Astrocyte (in vitro differentiated cells and primary cell): ENCODE data around the gene ADNP. TPM values are rescaled to one million over a fixed set of nuclear protein-coding genes. Genes with fewer than 3 reads are reported as not detected.

Experiments used
- DNase-seq: peaks from one replicate; pipeline ENCODE4 v3.0.0-alpha.2; 2010; ENCODE audit warnings: low read depth
- FAIRE-seq: peaks from 2 replicates; lab custom pipeline; 2011; peaks lifted over from hg19 to GRCh38; lab: Jason Lieb, UNC
- H2AFZ ChIP-seq: 2 replicates; pipeline ENCODE4 v1.6.0; 2012; ENCODE audit warnings: low read depth, low read length, inconsistent platforms
- H3K27ac ChIP-seq: 2 replicates; pipeline ENCODE4 v1.5.1; 2011; ENCODE audit warnings: low read depth, low read length, inconsistent platforms
- H3K27me3 ChIP-seq: 2 replicates; pipeline ENCODE4 v1.6.0; 2011; ENCODE audit warnings: low read length, inconsistent platforms; ENCODE audit not compliant: insufficient read depth
- H3K36me3 ChIP-seq: 2 replicates; pipeline ENCODE4 v1.5.1; 2011; ENCODE audit warnings: low read length, inconsistent platforms; ENCODE audit not compliant: insufficient read depth
- H3K4me1 ChIP-seq: 2 replicates; pipeline ENCODE4 v1.5.1; 2011; ENCODE audit warnings: low read length, inconsistent platforms; ENCODE audit not compliant: insufficient read depth
- H3K4me2 ChIP-seq: 2 replicates; pipeline ENCODE4 v1.6.0; 2012; ENCODE audit warnings: low read length, inconsistent platforms
- H3K4me3 ChIP-seq: 2 replicates; pipeline ENCODE4 v1.5.1; 2011; ENCODE audit warnings: low read depth, mild to moderate bottlenecking, low read length, inconsistent platforms; ENCODE audit not compliant: insufficient read depth
- H3K79me2 ChIP-seq: 2 replicates; pipeline ENCODE4 v1.6.0; 2012; ENCODE audit warnings: mild to moderate bottlenecking, low read length, inconsistent platforms; ENCODE audit not compliant: insufficient read depth
- H3K9ac ChIP-seq: 2 replicates; pipeline ENCODE4 v1.6.0; 2012; ENCODE audit warnings: mild to moderate bottlenecking, low read length, inconsistent platforms
- H3K9me3 ChIP-seq: 2 replicates; pipeline ENCODE4 v1.5.1; 2012; ENCODE audit warnings: low read depth, mild to moderate bottlenecking, low read length, inconsistent platforms; ENCODE audit not compliant: insufficient read depth
- H4K20me1 ChIP-seq: 2 replicates; pipeline ENCODE4 v1.6.0; 2012; ENCODE audit warnings: low read length, inconsistent platforms; ENCODE audit not compliant: insufficient read depth
- H3K27ac Mint-ChIP-seq: one replicate; pipeline ENCODE4 v1.8.0; 2021; ENCODE audit warnings: mild to moderate bottlenecking, mixed read lengths; ENCODE audit not compliant: unreplicated experiment
- H3K27me3 Mint-ChIP-seq: one replicate; pipeline ENCODE4 v1.8.0; 2021; ENCODE audit warnings: low read depth, mixed read lengths; ENCODE audit not compliant: unreplicated experiment
- H3K36me3 Mint-ChIP-seq: one replicate; pipeline ENCODE4 v1.8.0; 2021; ENCODE audit warnings: low read depth, mixed read lengths; ENCODE audit not compliant: unreplicated experiment
- H3K4me1 Mint-ChIP-seq: one replicate; pipeline ENCODE4 v1.8.0; 2021; ENCODE audit warnings: low read depth, mixed read lengths; ENCODE audit not compliant: unreplicated experiment
- H3K4me3 Mint-ChIP-seq: one replicate; pipeline ENCODE4 v1.8.0; 2021; ENCODE audit warnings: mild to moderate bottlenecking, moderate library complexity, mixed read lengths; ENCODE audit not compliant: unreplicated experiment
- H3K9me3 Mint-ChIP-seq: one replicate; pipeline ENCODE4 v1.8.0; 2021; ENCODE audit warnings: mild to moderate bottlenecking, mixed read lengths; ENCODE audit not compliant: unreplicated experiment
- CTCF ChIP-seq: IDR thresholded peaks from 2 replicates; pipeline ENCODE4 v1.5.1; 2011; ENCODE audit warnings: low read depth, mild to moderate bottlenecking, inconsistent platforms, low read length, moderate library complexity; ENCODE audit not compliant: insufficient read depth
- EZH2 ChIP-seq: IDR thresholded peaks from 2 replicates; pipeline ENCODE4 v1.6.1; 2012; ENCODE audit warnings: mild to moderate bottlenecking, low read length, inconsistent platforms; ENCODE audit not compliant: insufficient read depth
- total RNA-seq: library from RNA; stranded (reverse); gene quantifications from 2 replicates; pipeline ENCODE4 v1.2.1, GENCODE V29; 2021

ADNP gene
- total RNA-seq, 1 donor from 2014 or later = 72.1 TPM

- H3K36me3 ChIP-seq = peaks cover 39% of the 10 kb centered on the region
- no peaks in the 10 kb centered on the region for H3K27me3 ChIP-seq
- H2AFZ ChIP-seq = no peak overlapping the region
- no peak overlapping the region for H3K9ac ChIP-seq
- no peaks in the 10 kb centered on the region for H3K9me3 ChIP-seq
- Mint-ChIP-seq H3K36me3 (peaks cover 7% of the 10 kb centered on the region), H3K27ac (no peak overlapping the region), H3K4me1 (peaks cover 4% of the 10 kb centered on the region), H3K27me3 (no peaks in the 10 kb centered on the region), H3K9me3 (no peaks in the 10 kb centered on the region), H3K4me3 (no peak overlapping the region)
- no peak for TF ChIP-seq EZH2
- no peak for TF ChIP-seq CTCF
- peaks cover 100% of the 10 kb centered on the region for H3K79me2 ChIP-seq
- H3K4me2 ChIP-seq = no peak overlapping the region
- FAIRE-seq (no peak), DNase-seq (no peak)
- peaks cover 90% of the 10 kb centered on the region for H4K20me1 ChIP-seq
- H3K4me3 ChIP-seq = no peak overlapping the region
- no peaks in the 10 kb centered on the region for H3K4me1 ChIP-seq
- H3K27ac ChIP-seq = no peak overlapping the region
Measured at GRCh38 chr20:50903353-50904051, 27.7 kb downstream of the ADNP start.

- H3K4me2 ChIP-seq = no peak overlapping the region
- DNase-seq = no peak
- no peak for TF ChIP-seq CTCF
- TF ChIP-seq EZH2 = no peak
- no peak overlapping the region for H3K4me3 ChIP-seq
- H3K4me1 ChIP-seq = no peaks in the 10 kb centered on the region
- no peak overlapping the region for H3K9ac ChIP-seq
- H3K79me2 ChIP-seq = peaks cover 98% of the 10 kb centered on the region
- no peak overlapping the region for H3K27ac ChIP-seq
- H4K20me1 ChIP-seq = peaks cover 88% of the 10 kb centered on the region
- no peak overlapping the region for H3K4me3 Mint-ChIP-seq
- H3K4me1 Mint-ChIP-seq = peaks cover 7% of the 10 kb centered on the region
- FAIRE-seq = no peak
- H3K36me3 ChIP-seq = peaks cover 57% of the 10 kb centered on the region
- H3K36me3 Mint-ChIP-seq = peaks cover 23% of the 10 kb centered on the region
- no peaks in the 10 kb centered on the region for H3K27me3 Mint-ChIP-seq
- no peak overlapping the region for H2AFZ ChIP-seq
- H3K9me3 Mint-ChIP-seq = no peaks in the 10 kb centered on the region
- no peaks in the 10 kb centered on the region for H3K9me3 ChIP-seq
- H3K27ac Mint-ChIP-seq = peak overlapping the region; percentile 12
- no peaks in the 10 kb centered on the region for H3K27me3 ChIP-seq
Measured at GRCh38 chr20:50901301-50901700, 29.9 kb downstream of the ADNP start.

GRCh38 chr20:50900261-50900660 is 31.0 kb downstream of the ADNP start:
- H2AFZ ChIP-seq = no peak overlapping the region
- Mint-ChIP-seq H3K4me1 (peaks cover 7% of the 10 kb centered on the region), H3K27ac (no peak overlapping the region), H3K27me3 (no peaks in the 10 kb centered on the region), H3K4me3 (no peak overlapping the region), H3K9me3 (no peaks in the 10 kb centered on the region), H3K36me3 (peaks cover 24% of the 10 kb centered on the region)
- peaks cover 57% of the 10 kb centered on the region for H3K36me3 ChIP-seq
- no peaks in the 10 kb centered on the region for H3K9me3 ChIP-seq
- no peak overlapping the region for H3K27ac ChIP-seq
- FAIRE-seq (no peak), DNase-seq (no peak)
- no peak overlapping the region for H3K4me2 ChIP-seq
- H3K27me3 ChIP-seq = no peaks in the 10 kb centered on the region
- no peak overlapping the region for H3K4me3 ChIP-seq
- no peak for TF ChIP-seq EZH2
- TF ChIP-seq CTCF = no peak
- no peaks in the 10 kb centered on the region for H3K4me1 ChIP-seq
- H3K79me2 ChIP-seq = peaks cover 94% of the 10 kb centered on the region
- peaks cover 88% of the 10 kb centered on the region for H4K20me1 ChIP-seq
- no peak overlapping the region for H3K9ac ChIP-seq
